Measurements from ENCODE around the gene CGB1.
"Not testable (repeated sequence)": the region's sequence is repeated elsewhere in the genome, so short reads cannot be mapped to it uniquely, and the experiment has no call there.

Gene CGB1

DNA sequence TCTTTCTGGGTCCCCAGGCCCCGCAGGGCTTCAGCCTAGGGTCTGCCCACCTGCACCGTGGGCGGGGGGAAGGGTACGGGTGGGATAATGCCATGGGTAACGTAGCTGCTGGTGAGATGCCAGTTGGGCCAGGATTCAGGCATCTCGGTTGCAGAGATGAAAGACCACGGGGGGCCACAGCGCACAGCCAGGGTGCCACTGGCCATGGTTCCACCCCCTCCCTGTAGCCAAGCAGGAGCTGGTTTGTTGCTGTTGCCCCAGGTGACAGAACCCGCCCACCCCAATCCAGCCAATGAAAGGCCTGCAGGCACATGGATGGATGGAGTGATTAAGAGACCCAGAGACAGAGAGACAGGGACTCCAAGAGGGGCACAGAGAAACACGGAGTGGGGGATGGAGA lies 21.9 kb upstream of the CGB1 start:
- in situ Hi-C loops (cut with MboI; ENCODE audit: low sequenced_read_pairs): no loop called here

DNA sequence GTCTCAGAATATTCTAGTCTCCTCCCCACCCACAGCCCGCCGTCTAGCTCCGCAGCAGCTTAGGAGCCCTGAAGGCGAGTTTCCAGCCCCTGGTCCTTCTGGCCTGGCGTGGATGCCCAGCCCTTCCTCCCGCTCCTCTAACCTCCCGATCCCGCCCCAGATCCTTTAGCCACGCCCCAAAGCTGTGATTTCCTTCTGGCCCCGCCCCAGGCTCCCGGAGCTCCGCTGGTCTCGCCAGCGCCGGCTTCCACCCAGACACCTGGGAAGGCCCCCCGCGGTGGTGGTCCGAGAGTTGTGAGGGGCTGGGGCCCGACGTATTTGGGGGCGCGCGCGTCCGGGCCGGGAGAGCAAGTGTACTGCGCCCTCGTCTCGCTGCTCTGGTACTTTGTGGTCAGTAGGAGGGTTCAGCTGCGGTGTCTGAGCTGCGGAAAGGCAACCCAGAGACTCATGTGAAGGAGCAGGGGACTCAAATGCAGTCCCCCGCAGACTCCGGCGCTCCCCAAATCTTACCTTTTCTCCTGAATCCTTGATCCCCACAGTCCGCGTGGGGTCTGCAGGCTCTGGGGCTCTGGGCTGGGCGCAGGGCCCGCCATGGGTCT lies 21.0 kb upstream of the CGB1 start, which contains the start of gene CGB7:
TSS of gene CGB7 (minus strand) at position 114 of the 599 bp plus-strand sequence. CDS start 2,374 bp downstream, outside the sequence.
- in situ Hi-C loops (cut with MboI; ENCODE audit: low sequenced_read_pairs): no loop called here

DNA sequence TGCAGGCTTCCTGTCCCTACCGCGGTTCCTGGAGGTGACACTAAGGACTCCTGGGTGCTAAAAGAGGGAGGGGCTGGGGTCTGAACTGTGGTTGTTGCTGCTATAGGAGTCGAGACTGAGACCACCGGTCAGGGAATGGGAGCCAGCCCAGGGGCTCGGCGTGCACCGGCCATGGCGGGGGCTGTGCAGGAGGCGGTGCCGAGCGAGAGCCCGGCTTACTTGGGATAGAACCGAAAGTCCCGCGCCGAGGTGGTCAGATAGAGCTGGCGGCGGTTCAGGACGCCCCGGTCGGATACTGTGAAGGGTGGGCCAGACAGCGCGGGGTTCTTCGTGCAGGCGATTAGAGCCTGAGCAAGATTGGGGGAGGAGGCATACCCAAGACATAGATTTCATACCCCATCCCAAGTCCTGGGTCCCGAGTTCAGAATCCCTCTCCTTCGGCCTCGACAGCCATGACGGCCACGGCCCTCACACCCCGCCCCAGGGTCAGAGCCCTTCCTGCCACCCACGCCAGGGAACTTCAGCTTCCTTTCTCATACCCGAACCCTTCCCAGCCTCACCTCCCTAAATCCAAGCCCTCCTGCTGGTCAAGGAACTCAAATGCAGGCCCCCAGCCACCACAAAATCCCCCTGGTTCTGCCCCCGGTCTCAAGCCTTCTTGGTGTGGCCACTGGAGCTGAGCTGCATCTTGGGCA lies 20.4 kb upstream of the CGB1 start:
- in situ Hi-C loops (cut with MboI; ENCODE audit: low sequenced_read_pairs): not testable (repeated sequence)

DNA sequence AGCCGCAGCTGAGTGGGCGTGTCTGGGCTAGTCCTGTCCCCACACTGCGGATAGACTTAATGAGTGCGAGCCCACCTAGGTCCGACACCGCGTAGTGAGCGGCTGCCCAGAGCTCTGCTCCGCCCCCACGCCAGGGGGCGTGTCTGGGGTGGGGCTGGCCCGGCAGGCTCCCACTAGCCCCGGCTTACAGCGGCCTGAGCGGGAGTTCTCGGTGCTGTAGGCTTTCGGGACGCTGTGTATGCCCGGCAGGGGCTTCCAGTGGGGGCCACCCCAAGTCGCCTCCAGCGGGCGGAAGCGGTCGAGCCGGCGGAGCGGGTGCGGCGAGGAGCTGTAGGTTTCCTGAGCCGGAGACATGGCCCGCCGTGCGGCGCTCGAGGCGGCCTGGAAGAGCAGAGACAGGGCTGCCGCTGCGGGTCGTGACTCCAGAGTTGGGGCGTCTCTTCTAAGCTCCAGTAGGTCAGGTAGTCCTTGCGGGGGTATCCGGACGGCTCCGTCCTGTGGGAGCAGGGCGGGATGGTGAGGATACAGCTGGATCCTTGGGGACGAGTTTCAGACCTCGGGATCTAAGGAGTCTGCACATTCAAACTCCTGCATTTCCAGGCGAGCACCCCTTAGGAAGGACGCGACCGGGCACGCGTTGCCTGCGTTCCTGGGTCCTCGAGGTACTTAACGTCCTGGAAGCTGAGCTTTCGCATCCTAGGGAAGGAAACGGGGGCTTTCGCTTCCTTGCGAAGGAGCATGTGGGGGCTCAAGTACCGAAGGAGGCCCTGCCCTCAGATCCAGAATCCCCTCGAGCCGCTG lies 19.6 kb upstream of the CGB1 start:
- in situ Hi-C loops (cut with MboI; ENCODE audit: low sequenced_read_pairs): no loop called here

DNA sequence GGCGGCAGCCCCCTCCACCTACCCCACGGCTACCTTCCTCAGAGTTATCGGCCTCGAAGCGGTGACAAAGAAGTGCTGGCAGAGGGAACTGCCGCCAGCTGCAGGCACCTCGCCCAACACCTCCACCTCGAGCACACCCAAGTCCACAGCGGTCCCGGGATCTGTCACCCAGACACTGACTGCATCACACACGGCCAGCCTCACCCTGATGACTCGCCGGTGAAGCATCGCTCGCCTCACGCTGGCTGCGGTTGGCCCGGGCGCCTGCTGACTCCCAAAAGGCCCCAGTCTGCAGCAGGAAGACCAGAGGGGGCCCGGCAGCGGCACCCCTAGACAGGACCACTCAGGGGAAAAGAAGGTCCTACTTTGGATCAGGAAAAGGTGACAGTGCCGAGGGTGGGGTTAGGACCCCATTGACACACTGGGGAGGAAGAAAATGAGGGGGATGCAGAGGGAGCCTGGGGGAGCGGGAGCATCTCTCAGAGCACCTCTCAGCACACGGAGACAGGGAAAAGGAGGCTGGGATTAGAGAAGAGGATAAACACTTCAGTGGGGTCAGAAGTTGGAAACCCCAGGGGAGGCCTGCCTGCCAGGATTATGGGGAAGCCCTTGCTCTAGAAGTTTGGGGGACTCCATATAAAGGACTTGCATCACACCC lies 13.8 kb upstream of the CGB1 start:
- in situ Hi-C loops (cut with MboI; ENCODE audit: low sequenced_read_pairs): not testable (repeated sequence)

DNA sequence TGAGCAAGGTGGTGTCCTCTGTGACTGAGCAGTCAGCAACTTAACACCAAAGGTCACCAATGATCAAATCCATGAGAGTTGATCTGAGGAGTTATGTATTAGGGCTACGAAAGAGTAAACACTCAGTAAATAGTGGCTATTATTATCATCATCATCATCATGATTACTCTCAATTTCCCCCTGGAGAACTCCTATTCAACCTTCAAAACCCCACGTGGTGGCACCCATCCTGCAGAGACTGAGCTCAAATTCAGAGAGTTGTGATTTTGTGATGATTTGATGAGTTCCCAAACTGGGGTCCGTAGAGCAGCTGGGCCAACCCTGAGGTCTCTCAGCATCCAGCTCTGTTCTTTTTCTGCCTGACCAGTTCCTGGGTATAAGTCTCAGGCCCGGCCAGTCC lies 13.1 kb upstream of the CGB1 start:
- in situ Hi-C loops (cut with MboI; ENCODE audit: low sequenced_read_pairs): not testable (repeated sequence)

DNA sequence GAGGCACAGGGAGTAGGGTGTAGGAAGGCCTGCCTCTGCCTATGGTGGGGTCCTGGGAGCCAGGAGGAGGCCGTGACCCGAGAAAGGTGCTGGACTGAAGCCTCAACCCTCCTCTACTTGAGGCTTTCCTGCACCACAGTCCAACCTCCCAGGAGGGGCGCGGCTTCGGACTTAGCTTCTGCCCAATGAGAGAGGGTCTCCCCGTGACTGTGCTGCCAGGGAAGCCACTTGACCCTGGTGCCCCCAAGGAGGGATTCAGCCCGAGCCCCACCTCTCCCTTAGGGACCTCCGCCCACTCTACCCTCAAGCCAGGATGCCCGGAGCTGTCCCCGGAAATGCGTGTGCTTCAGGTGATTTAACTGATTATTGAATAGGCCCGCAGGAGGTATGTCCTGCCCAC lies 12.3 kb upstream of the CGB1 start, which contains the start of gene CGB8:
TSS of gene CGB8 (minus strand) at position 101 of the 400 bp plus-strand sequence. CDS start 372 bp downstream, outside the sequence.
- in situ Hi-C loops (cut with MboI; ENCODE audit: low sequenced_read_pairs): not testable (repeated sequence)

DNA sequence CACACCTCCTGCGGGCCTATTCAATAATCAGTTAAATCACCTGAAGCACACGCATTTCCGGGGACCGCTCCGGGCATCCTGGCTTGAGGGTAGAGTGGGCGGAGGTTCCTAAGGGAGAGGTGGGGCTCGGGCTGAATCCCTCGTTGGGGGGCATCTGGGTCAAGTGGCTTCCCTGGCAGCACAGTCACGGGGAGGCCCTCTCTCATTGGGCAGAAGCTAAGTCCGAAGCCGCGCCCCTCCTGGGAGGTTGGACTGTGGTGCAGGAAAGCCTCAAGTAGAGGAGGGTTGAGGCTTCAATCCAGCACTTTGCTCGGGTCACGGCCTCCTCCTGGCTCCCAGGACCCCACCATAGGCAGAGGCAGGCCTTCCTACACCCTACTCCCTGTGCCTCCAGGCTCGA lies 6.9 kb upstream of the CGB1 start, which contains the start of gene CGB5:
TSS of gene CGB5 (plus strand) at position 301 of the 400 bp plus-strand sequence. CDS start 362 bp downstream, outside the sequence.
- in situ Hi-C loops (cut with MboI; ENCODE audit: low sequenced_read_pairs): not testable (repeated sequence)

DNA sequence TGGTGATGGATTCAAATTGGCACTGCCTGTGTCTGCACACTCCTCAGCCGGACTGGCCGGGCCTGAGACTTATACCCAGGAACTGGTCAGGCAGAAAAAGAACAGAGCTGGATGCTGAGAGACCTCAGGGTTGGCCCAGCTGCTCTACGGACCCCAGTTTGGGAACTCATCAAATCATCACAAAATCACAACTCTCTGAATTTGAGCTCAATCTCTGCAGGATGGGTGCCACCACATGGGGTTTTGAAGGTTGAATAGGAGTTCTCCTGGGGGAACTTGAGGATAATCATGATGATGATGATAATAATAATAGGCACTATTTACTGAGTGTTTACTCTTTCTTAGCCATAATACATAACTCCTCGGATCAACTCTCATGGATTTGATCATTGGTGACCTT lies 6.0 kb upstream of the CGB1 start:
- in situ Hi-C loops (cut with MboI; ENCODE audit: low sequenced_read_pairs): not testable (repeated sequence)

DNA sequence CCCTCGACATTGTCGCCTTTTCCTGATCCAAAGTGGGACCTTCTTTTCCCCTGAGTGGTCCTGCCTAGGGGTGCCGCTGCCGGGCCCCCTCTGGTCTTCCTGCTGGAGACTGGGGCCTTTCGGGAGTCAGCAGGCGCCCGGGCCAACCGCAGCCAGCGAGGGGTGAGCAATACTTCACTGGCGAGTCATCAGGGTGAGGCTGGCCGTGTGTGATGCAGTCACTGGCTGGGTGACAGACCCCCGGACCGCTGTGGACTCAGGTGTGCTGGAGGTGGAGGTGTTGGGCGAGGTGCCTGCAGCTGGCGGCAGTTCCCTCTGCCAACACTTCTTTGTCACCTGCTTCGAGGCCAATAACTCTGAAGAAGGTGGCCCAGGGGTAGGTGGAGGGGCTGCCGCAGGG lies 5.5 kb upstream of the CGB1 start:
- in situ Hi-C loops (cut with MboI; ENCODE audit: low sequenced_read_pairs): no loop called here

DNA sequence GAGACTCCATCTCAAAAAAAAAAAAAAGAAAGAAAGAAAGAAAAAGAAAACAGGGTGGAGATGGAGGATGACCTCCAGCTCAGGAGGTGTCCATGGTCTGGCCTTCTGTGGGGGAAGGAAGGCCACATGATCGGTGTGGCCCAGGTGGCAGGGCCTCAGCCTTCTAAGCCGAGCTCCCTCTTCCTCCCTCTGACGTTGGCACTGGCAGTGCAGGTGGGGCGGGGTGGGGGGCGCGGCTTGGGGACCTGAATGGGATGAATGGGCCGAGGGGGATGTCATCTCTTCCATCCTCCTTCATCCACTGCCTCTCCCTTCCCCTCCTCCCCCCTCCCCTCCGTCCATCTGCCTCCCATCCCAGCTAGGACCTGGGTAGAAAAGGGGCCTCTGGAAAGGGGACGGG lies 3.0 kb upstream of the CGB1 start:
- in situ Hi-C loops (cut with MboI; ENCODE audit: low sequenced_read_pairs): not testable (repeated sequence)

DNA sequence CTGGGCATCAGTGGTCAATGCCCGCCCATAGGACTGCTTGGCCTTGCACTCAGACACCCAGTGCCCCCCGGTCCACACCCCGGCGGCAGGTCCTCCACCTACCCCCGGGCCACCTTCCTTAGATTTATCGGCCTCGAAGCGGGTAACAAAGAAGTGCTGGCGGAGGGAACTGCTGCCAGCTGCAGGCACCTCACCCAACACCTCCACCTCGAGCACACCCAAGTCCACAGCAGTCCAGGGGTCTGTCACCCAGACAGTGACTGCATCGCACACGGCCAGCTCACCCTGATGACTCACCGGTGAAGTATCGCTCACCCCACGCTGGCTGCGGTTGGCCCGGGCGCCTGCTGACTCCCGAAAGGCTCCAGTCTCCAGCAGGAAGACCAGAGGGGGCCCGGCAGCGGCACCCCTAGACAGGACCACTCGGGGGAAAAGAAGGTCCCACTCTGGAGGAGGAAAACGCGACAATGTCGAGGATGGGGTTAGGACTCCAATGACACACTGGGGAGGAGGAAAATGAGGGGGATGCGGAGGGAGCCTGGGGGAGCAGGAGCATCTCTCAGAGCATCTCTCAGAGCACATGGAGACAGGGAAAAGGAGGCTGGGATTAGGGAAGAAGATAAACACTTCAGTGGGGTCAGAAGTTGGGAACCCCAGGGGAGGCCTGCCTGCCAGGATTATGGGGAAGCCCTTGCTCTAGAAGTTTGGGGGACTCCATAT lies 2.0 kb upstream of the CGB1 start:
- in situ Hi-C loops (cut with MboI; ENCODE audit: low sequenced_read_pairs): not testable (repeated sequence)

DNA sequence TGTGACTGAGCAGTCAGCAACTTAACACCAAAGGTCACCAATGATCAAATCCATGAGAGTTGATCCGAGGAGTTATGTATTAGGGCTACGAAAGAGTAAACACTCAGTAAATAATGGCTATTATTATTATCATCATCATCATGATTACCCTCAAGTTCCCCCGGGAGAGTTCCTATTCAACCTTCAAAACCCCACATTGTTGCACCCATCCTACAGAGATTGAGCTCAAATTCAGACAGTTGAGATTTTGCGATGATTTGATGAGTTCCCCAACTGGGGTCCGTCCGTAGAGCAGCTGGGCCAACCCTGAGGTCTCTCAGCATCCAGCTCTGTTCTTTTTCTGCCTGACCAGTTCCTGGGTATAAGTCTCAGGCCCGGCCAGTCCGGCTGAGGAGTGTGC lies 1.4 kb upstream of the CGB1 start:
- in situ Hi-C loops (cut with MboI; ENCODE audit: low sequenced_read_pairs): not testable (repeated sequence)

DNA sequence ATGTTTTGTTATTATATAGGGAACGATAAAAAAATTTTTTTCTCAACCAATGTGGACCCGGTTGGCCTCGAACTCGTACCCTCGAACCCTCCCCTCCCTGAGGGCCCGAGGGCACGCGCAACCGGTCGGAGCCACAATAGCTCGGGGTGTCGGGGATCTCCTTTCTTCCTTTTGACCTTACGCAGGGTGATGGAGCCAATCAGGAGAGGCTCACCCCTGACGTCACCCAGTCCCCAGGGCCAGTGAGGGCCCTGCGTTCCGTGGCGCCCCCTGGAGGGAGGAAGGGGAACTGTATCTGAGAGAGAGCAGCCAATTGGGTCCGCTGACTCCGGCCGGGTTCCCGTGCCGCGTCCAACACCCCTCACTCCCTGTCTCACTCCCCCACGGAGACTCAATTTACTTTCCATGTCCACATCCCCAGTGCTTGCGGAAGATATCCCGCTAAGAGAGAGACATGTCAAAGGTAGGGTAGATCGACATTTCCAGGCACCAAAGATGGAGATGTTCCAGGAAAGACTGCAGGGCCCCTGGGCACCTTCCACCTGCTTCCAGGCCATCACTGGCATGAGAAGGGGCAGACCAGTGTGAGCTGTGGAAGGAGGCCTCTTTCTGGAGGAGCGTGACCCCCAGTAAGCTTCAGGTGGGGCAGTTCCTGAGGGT lies 4.9 kb downstream of the CGB1 start, which contains the start of gene CGB2:
TSS of gene CGB2 (plus strand) at position 249 of the 660 bp plus-strand sequence. CDS start at position 455, 206 bp downstream.
- in situ Hi-C loops (cut with MboI; ENCODE audit: low sequenced_read_pairs): not testable (repeated sequence)

DNA sequence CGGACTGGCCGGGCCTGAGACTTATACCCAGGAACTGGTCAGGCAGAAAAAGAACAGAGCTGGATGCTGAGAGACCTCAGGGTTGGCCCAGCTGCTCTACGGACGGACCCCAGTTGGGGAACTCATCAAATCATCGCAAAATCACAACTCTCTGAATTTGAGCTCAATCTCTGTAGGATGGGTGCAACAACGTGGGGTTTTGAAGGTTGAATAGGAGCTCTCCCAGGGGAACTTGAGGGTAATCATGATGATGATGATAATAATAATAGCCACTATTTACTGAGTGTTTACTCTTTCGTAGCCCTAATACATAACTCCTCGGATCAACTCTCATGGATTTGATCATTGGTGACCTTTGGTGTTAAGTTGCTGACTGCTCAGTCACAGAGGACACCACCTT lies 6.4 kb downstream of the CGB1 start:
- in situ Hi-C loops (cut with MboI; ENCODE audit: low sequenced_read_pairs): not testable (repeated sequence)

DNA sequence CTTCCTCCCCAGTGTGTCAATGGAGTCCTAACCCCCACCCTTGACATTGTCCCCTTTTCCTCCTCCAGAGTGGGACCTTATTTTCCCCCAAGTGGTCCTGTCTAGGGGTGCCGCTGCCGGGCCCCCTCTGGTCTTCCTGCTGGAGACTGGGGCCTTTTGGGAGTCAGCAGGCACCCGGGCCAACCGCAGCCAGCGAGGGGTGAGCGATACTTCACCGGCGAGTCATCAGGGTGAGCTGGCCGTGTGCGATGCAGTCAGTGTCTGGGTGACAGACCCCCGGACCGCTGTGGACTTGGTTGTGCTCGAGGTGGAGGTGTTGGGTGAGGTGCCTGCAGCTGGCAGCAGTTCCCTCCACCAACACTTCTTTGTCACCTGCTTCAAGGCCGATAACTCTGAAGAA lies 6.9 kb downstream of the CGB1 start:
- in situ Hi-C loops (cut with MboI; ENCODE audit: low sequenced_read_pairs): not testable (repeated sequence)

DNA sequence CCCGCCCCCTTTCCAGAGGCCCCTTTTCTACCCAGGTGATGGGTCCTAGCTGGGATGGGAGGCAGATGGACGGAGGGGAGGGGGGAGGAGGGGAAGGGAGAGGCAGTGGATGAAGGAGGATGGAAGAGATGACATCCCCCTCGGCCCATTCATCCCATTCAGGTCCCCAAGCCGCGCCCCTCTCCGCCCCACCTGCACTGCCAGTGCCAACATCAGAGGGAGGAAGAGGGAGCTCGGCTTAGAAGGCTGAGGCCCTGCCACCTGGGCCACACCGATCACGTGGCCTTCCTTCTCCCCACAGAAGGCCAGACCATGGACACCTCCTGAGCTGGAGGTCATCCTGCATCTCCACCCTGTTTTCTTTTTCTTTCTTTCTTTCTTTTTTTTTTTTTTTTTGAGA lies 8.0 kb downstream of the CGB1 start:
- in situ Hi-C loops (cut with MboI; ENCODE audit: low sequenced_read_pairs): not testable (repeated sequence)

DNA sequence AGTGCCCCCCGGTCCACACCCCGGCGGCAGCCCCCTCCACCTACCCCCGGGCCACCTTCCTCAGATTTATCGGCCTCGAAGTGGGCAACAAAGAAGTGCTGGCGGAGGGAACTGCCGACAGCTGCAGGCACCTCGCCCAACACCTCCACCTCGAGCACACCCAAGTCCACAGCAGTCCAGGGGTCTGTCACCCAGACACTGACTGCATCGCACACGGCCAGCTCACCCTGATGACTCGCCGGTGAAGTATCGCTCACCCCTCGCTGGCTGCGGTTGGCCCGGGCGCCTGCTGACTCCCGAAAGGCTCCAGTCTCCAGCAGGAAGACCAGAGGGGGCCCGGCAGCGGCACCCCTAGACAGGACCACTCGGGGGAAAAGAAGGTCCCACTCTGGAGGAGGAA lies 11.1 kb downstream of the CGB1 start:
- in situ Hi-C loops (cut with MboI; ENCODE audit: low sequenced_read_pairs): not testable (repeated sequence)

DNA sequence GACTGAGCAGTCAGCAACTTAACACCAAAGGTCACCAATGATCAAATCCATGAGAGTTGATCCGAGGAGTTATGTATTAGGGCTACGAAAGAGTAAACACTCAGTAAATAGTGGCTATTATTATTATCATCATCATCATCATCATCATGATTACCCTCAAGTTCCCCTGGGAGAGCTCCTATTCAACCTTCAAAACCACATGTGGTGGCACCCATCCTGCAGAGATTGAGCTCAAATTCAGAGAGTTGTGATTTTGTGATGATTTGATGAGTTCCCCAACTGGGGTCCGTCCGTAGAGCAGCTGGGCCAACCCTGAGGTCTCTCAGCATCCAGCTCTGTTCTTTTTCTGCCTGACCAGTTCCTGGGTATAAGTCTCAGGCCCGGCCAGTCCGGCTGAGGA lies 11.6 kb downstream of the CGB1 start:
- in situ Hi-C loops (cut with MboI; ENCODE audit: low sequenced_read_pairs): not testable (repeated sequence)

DNA sequence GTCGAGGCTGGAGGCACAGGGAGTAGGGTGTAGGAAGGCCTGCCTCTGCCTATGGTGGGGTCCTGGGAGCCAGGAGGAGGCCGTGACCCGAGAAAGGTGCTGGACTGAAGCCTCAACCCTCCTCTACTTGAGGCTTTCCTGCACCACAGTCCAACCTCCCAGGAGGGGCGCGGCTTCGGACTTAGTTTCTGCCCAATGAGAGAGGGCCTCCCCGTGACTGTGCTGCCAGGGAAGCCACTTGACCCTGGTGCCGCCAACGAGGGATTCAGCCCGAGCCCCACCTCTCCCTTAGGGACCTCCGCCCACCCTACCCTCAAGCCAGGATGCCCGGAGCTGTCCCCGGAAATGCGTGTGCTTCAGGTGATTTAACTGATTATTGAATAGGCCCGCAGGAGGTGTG lies 12.5 kb downstream of the CGB1 start, which contains the start of gene CGB3:
TSS of gene CGB3 (minus strand) at position 101 of the 400 bp plus-strand sequence. CDS start 362 bp downstream, outside the sequence.
- in situ Hi-C loops (cut with MboI; ENCODE audit: low sequenced_read_pairs): not testable (repeated sequence)

Data from HL-60/S4 treated with retinoic acid at 250 ng/mL for 4 days and 3 days (cell line).